Lower leg skin (tissue), 4 donors: ENCODE measurements around the gene PTPN13. TPM values are rescaled to one million over a fixed set of nuclear protein-coding genes. Genes with fewer than 3 reads are reported as not detected.

Source experiments
- DNase-seq, 2 donors: peaks; one replicate each; pipeline ENCODE4 v3.0.0-alpha.2; 2019; ENCODE audit warnings: low spot score in 2 of 2
- H3K4me3 ChIP-seq: fragments of 200-600 bp; sonication (generic); 2 replicates; pipeline ENCODE4 v1.5.1; 2017; ENCODE audit warnings: mild to moderate bottlenecking, low read depth; ENCODE audit not compliant: poor library complexity, severe bottlenecking
- CTCF ChIP-seq, 3 donors: fragments of 450-650 bp; IDR thresholded peaks; one replicate each; pipeline ENCODE4 v1.5.1; 2016; ENCODE audit warnings: antibody characterized with exemption in 3 of 3, mild to moderate bottlenecking in 3 of 3, moderate library complexity in 2 of 3
- POLR2A ChIP-seq, 2 donors: fragments of 450-650 bp; IDR thresholded peaks; one replicate each; pipeline ENCODE4 v1.6.1; 2016 to 2017; ENCODE audit warnings: antibody characterized with exemption in 2 of 2, mild to moderate bottlenecking in 1 of 2, moderate library complexity in 1 of 2
- WGBS, 2 donors: methylation state at CpG; one replicate each; pipeline ENCODE4 v1.1.5; 2018; 5-methylcytosine and 5-hydroxymethylcytosine counted together
- intact Hi-C: fragments of 100-400 bp; cut with DNase I; formaldehyde crosslinking; loops from one replicate; pipeline ENCODE4 v1.15.0; 2023; ENCODE audit warnings: low total_unique reads
- total RNA-seq, 4 donors: library from RNA; depleted of rRNA; stranded (reverse); fragments of >200 nt; gene quantifications; one replicate each; pipeline ENCODE4 v1.1.0, GENCODE V29; 2016

Gene PTPN13
- total RNA-seq, 4 donors from 2014 or later: 98.7 to 135 (median 113) TPM

GRCh38 chr4:86683983-86684382 is 89.9 kb downstream of the PTPN13 start:
- DNase-seq: no peak
- H3K4me3 ChIP-seq: no peak overlapping the region
- 89 to 94% methylated on average over 2 of the region's 2 CpGs for WGBS, 2 donors
- no peak for TF ChIP-seq POLR2A (IDR thresholded peaks at IDR 0.05)
- TF ChIP-seq CTCF (IDR thresholded peaks at IDR 0.05): no peak
- intact Hi-C loops: no loop called here

GRCh38 chr4:86685401-86685800 is 91.3 kb downstream of the PTPN13 start:
- intact Hi-C loops: no loop called here
- H3K4me3 ChIP-seq: no peak overlapping the region
- no peak for DNase-seq
- WGBS, 2 donors: 38 to 41% methylated on average over 3 of the region's 3 CpGs
- TF ChIP-seq CTCF (IDR thresholded peaks at IDR 0.05) (no peak), POLR2A (IDR thresholded peaks at IDR 0.05) (no peak)

- intact Hi-C loops: no loop called here
- 70 to 74% methylated on average over 3 of the region's 3 CpGs for WGBS, 2 donors
- DNase-seq: no peak
- TF ChIP-seq POLR2A (IDR thresholded peaks at IDR 0.05) (no peak), CTCF (IDR thresholded peaks at IDR 0.05) (no peak)
- no peak overlapping the region for H3K4me3 ChIP-seq
Observed at GRCh38 chr4:86686741-86687140, 92.6 kb downstream of the PTPN13 start.

GRCh38 chr4:86688026-86688425 is 93.9 kb downstream of the PTPN13 start:
- intact Hi-C loops: no loop called here
- TF ChIP-seq CTCF (IDR thresholded peaks at IDR 0.05): no peak
- no peak for TF ChIP-seq POLR2A (IDR thresholded peaks at IDR 0.05)
- no peak for DNase-seq
- H3K4me3 ChIP-seq: no peak overlapping the region
- 66 to 79% methylated on average over 2 of the region's 2 CpGs for WGBS, 2 donors

GRCh38 chr4:86704601-86705000 is 110.5 kb downstream of the PTPN13 start:
- TF ChIP-seq POLR2A (IDR thresholded peaks at IDR 0.05): no peak
- TF ChIP-seq CTCF (IDR thresholded peaks at IDR 0.05): no peak
- WGBS, 2 donors: 92 to 96% methylated on average over 3 of the region's 3 CpGs
- intact Hi-C loops: no loop called here
- DNase-seq: no peak
- no peak overlapping the region for H3K4me3 ChIP-seq

GRCh38 chr4:86706923-86707597 is 112.9 kb downstream of the PTPN13 start:
- WGBS, 2 donors: 44 to 53% methylated on average over 2 of the region's 2 CpGs
- no peak for TF ChIP-seq POLR2A (IDR thresholded peaks at IDR 0.05)
- no peak for TF ChIP-seq CTCF (IDR thresholded peaks at IDR 0.05)
- no peak overlapping the region for H3K4me3 ChIP-seq
- intact Hi-C loops: no loop called here
- peak in 1 of 2 donors; percentile 49 for DNase-seq
